ENCODE measurements around the gene LPIN1. TPM values are rescaled to one million over a fixed set of nuclear protein-coding genes. Genes with fewer than 3 reads are reported as not detected.

LPIN1 gene
- total and polyA plus RNA-seq, 2 donors (not counting 1 experiment from before 2014, with no cell fraction given) = 36.3 to 99.1 TPM

DNA sequence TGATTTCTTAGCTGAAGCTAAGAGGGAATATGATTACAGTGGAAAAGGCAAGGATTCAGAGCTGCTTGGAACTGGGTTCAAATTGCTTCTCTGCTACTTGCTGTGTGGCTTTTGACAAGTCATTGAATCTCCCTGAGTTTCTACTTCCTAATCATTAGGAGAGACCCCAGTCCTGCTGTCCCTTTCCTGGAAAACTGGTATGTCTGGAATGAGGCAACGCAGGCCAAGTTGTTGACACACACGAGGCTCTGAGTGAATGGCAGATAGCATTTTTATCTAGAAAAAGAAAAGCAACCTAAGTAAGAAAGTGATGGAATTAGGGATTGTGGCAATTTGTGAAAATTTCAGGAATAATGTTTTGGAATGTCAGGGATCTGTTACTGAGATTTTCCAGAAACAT is 123.6 kb downstream of the LPIN1 start:
- H3K9me3 ChIP-seq (ENCODE audit: control extremely low read depth in 1 of 3, control insufficient read depth in 2 of 3, insufficient read depth in 1 of 3, low read length in 2 of 3) = peaks cover 0 to 3% (median 0%) of the 10 kb centered on the region in 3 donors
- H3K4me1 ChIP-seq (ENCODE audit: control insufficient read depth in 2 of 2, insufficient read depth in 2 of 2, low read length in 2 of 2) = peaks cover 36 to 40% of the 10 kb centered on the region in 2 donors
- no peak overlapping the region for H3K27ac ChIP-seq (ENCODE audit: low read length in 2 of 2)
- peaks cover 48% of the 10 kb centered on the region for H3K4me1 Mint-ChIP-seq
- H3K4me2 ChIP-seq (replicated peaks; ENCODE audit: low read depth, low read length, poor library complexity, severe bottlenecking) = no peak overlapping the region
- H3K36me3 ChIP-seq (replicated peaks in 1 of 2; ENCODE audit: control extremely low read depth in 1 of 2, control insufficient read depth in 1 of 2, extremely low read depth in 1 of 2, insufficient read depth in 2 of 2, low read length in 1 of 2) = no peaks in the 10 kb centered on the region
- H3K9me3 Mint-ChIP-seq (ENCODE audit: insufficient read depth) = no peaks in the 10 kb centered on the region
- POLR2A ChIA-PET = no interaction called here
- no peaks in the 10 kb centered on the region for H3K27me3 Mint-ChIP-seq
- no peaks in the 10 kb centered on the region for H4K20me1 ChIP-seq (ENCODE audit: control insufficient read depth, insufficient read depth, low read length, poor library complexity, severe bottlenecking)
- intact Hi-C loops (cut with micrococcal nuclease) = no loop called here
- no peaks in the 10 kb centered on the region for H3K79me2 ChIP-seq (ENCODE audit: control insufficient read depth, insufficient read depth, low read length)
- H2AFZ ChIP-seq (ENCODE audit: insufficient read depth, low read depth, low read length, poor library complexity, severe bottlenecking) = no peak overlapping the region
- H3K4me3 Mint-ChIP-seq = no peak overlapping the region
- WGBS (ENCODE audit: insufficient coverage) = 89% methylated on average over 2 of the region's 2 CpGs
- no peak for ATAC-seq (ENCODE audit: low read depth)
- H3K9ac ChIP-seq (ENCODE audit: low read length) = no peak overlapping the region
- H3K4me3 ChIP-seq (ENCODE audit: control extremely low read depth in 1 of 5, extremely low read depth in 1 of 5, insufficient read depth in 1 of 5, low read depth in 2 of 5, low read length in 4 of 5) = no peak overlapping the region
- CTCF ChIA-PET = no interaction called here
- TF ChIP-seq EZH2 (IDR thresholded peaks at IDR 0.05; ENCODE audit: borderline replicate concordance, insufficient read depth, low read depth, low read length, poor library complexity, severe bottlenecking) = no peak
- TF ChIP-seq, protein P1, sequence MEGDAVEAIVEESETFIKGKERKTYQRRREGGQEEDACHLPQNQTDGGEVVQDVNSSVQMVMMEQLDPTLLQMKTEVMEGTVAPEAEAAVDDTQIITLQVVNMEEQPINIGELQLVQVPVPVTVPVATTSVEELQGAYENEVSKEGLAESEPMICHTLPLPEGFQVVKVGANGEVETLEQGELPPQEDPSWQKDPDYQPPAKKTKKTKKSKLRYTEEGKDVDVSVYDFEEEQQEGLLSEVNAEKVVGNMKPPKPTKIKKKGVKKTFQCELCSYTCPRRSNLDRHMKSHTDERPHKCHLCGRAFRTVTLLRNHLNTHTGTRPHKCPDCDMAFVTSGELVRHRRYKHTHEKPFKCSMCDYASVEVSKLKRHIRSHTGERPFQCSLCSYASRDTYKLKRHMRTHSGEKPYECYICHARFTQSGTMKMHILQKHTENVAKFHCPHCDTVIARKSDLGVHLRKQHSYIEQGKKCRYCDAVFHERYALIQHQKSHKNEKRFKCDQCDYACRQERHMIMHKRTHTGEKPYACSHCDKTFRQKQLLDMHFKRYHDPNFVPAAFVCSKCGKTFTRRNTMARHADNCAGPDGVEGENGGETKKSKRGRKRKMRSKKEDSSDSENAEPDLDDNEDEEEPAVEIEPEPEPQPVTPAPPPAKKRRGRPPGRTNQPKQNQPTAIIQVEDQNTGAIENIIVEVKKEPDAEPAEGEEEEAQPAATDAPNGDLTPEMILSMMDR (IDR thresholded peaks at IDR 0.05) = no peak
- no peak for DNase-seq
- H3K27ac Mint-ChIP-seq = no peak overlapping the region
- no peaks in the 10 kb centered on the region for H3K27me3 ChIP-seq (replicated peaks in 1 of 4; ENCODE audit: control extremely low read depth in 1 of 4, control insufficient read depth in 3 of 4, insufficient read depth in 4 of 4, low read length in 3 of 4)

DNA sequence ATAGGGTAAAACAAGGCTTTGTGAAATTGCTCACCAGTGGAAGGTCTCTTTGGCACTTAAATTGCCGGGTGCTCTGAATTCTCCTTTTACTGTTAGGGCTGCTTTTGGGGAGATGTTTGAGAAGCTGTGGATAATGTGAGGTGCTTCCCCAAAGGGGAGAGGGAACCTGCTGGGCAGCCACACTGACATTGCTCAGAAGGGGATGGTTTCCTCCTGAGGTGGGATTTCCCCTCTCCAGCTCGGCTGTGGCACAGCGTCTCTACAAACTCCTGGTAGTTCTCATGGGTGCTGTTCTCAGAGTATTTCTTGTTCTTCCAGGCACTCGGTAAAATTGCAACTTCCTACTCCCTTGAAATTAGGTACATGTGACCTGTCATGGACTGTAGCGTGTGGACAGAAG is 124.2 kb downstream of the LPIN1 start:
- Histone ChIP-seq H3K36me3 (replicated peaks in 1 of 2; ENCODE audit: control extremely low read depth in 1 of 2, control insufficient read depth in 1 of 2, extremely low read depth in 1 of 2, insufficient read depth in 2 of 2, low read length in 1 of 2) (no peaks in the 10 kb centered on the region), H3K27ac (ENCODE audit: low read length in 2 of 2) (no peak overlapping the region), H4K20me1 (ENCODE audit: control insufficient read depth, insufficient read depth, low read length, poor library complexity, severe bottlenecking) (no peaks in the 10 kb centered on the region), H3K79me2 (ENCODE audit: control insufficient read depth, insufficient read depth, low read length) (no peaks in the 10 kb centered on the region), H3K27me3 (replicated peaks in 1 of 4; ENCODE audit: control extremely low read depth in 1 of 4, control insufficient read depth in 3 of 4, insufficient read depth in 4 of 4, low read length in 3 of 4) (no peaks in the 10 kb centered on the region), H3K4me1 (ENCODE audit: control insufficient read depth in 2 of 2, insufficient read depth in 2 of 2, low read length in 2 of 2) (peaks cover 30 to 35% of the 10 kb centered on the region in 2 donors), H3K9ac (ENCODE audit: low read length) (no peak overlapping the region), H2AFZ (ENCODE audit: insufficient read depth, low read depth, low read length, poor library complexity, severe bottlenecking) (no peak overlapping the region), H3K4me3 (ENCODE audit: control extremely low read depth in 1 of 5, extremely low read depth in 1 of 5, insufficient read depth in 1 of 5, low read depth in 2 of 5, low read length in 4 of 5) (no peak overlapping the region), H3K9me3 (ENCODE audit: control extremely low read depth in 1 of 3, control insufficient read depth in 2 of 3, insufficient read depth in 1 of 3, low read length in 2 of 3) (peaks cover 0 to 3% (median 0%) of the 10 kb centered on the region in 3 donors), H3K4me2 (replicated peaks; ENCODE audit: low read depth, low read length, poor library complexity, severe bottlenecking) (no peak overlapping the region)
- Mint-ChIP-seq H3K27ac (no peak overlapping the region), H3K9me3 (ENCODE audit: insufficient read depth) (no peaks in the 10 kb centered on the region), H3K4me3 (no peak overlapping the region), H3K27me3 (no peaks in the 10 kb centered on the region), H3K4me1 (peaks cover 43% of the 10 kb centered on the region)
- ATAC-seq (ENCODE audit: low read depth) = no peak
- WGBS (ENCODE audit: insufficient coverage) = 39% methylated on average over 4 of the region's 5 CpGs
- ChIA-PET CTCF (no interaction called here), POLR2A (no interaction called here)
- no peak for DNase-seq
- TF ChIP-seq EZH2 (IDR thresholded peaks at IDR 0.05; ENCODE audit: borderline replicate concordance, insufficient read depth, low read depth, low read length, poor library complexity, severe bottlenecking) = no peak
- TF ChIP-seq, protein P1 (IDR thresholded peaks at IDR 0.05) = no peak
- intact Hi-C loops (cut with micrococcal nuclease) = no loop called here

Data from B cell (primary cell).